K562 (cell line): ENCODE data around the gene VTN. TPM values are rescaled to one million over a fixed set of nuclear protein-coding genes. Genes with fewer than 3 reads are reported as not detected.

ENCODE experiments used
- ATAC-seq: fragments of 200-7000 bp; cut with Tn5 transposase; 3 replicates; pipeline ENCODE4 v1.9.1; 2020; ENCODE audit warnings: moderate library complexity
- BruUV-seq: library from RNA; stranded (reverse); fragments of 400-500 nt; replicated peaks from 2 replicates; lab custom pipeline; 2021; lab: Mats Ljungman, UMichigan
- CTCF ChIA-PET: fragments of 300-600 bp; formaldehyde crosslinking; extraction: SDS; loops from one replicate; lab custom pipeline; 2021; ENCODE audit warnings: low intra/inter-chr PET ratio; lab: Yijun Ruan, JAX
- POLR2A ChIA-PET: fragments of 300-600, 350-650 bp; sonication (Branson Sonifier 250); formaldehyde crosslinking; extraction: SDS; loops from one replicate; lab custom pipeline; 2021; ENCODE audit warnings: antibody characterized with exemption, inconsistent platforms; lab: Yijun Ruan, JAX
- DNase-seq, 4 experiments: peaks; one replicate each; pipeline versions ENCODE4 v3.0.0 to v3.0.0-alpha.2; 2011 to 2018; ENCODE audit warnings: low spot score in 3 of 4, mixed read lengths in 3 of 4; ENCODE audit errors: extremely low read depth in 1 of 4
- FAIRE-seq: peaks from 2 replicates; lab custom pipeline; 2011; peaks lifted over from hg19 to GRCh38; lab: Jason Lieb, UNC
- H2AFZ ChIP-seq: 2 replicates; pipeline ENCODE4 v1.6.0; 2011; ENCODE audit warnings: low read depth, low read length, control low read depth, inconsistent platforms
- H3K27ac ChIP-seq: fragments of 200-600 bp; 3 replicates; pipeline ENCODE4 v1.8.0; 2011; ENCODE audit warnings: low read depth, mild to moderate bottlenecking, control low read depth, inconsistent platforms, low read length, moderate library complexity, mixed read lengths; ENCODE audit errors: extremely low read depth
- H3K27me3 ChIP-seq, 2 experiments: fragments of 300-600 bp in 1 of 2; 2 replicates in 1 of 2; 3 replicates in 1 of 2; pipeline versions ENCODE4 v1.6.0 to v1.8.0; 2011; ENCODE audit warnings: inconsistent platforms in 2 of 2, low read length in 2 of 2, mild to moderate bottlenecking in 1 of 2, mixed read lengths in 1 of 2, moderate library complexity in 1 of 2; ENCODE audit not compliant: control insufficient read depth in 2 of 2, insufficient read depth in 2 of 2
- H3K36me3 ChIP-seq: fragments of 300-600 bp; 3 replicates; pipeline ENCODE4 v1.8.0; 2011; ENCODE audit warnings: mild to moderate bottlenecking, low read length, inconsistent platforms; ENCODE audit not compliant: control insufficient read depth, insufficient read depth
- H3K4me1 ChIP-seq, 2 experiments: fragments of 200-600 bp in 1 of 2; replicated peaks in 1 of 2; 2 replicates in 1 of 2; 3 replicates in 1 of 2; pipeline versions ENCODE4 v1.5.1 to v1.8.0; 2011; ENCODE audit warnings: inconsistent platforms in 2 of 2, low read length in 2 of 2, mild to moderate bottlenecking in 1 of 2, mixed read lengths in 1 of 2, moderate library complexity in 1 of 2; ENCODE audit not compliant: control insufficient read depth in 2 of 2, insufficient read depth in 2 of 2
- H3K4me2 ChIP-seq: 2 replicates; pipeline ENCODE4 v1.6.1; 2011; ENCODE audit warnings: low read length, control low read depth, inconsistent platforms, mixed read lengths; ENCODE audit not compliant: insufficient read depth
- H3K4me3 ChIP-seq: fragments of 200-600 bp; sonication (generic), shearing (Covaris generic); 2 replicates; pipeline ENCODE4 v1.5.1; 2016; ENCODE audit warnings: control low read depth, inconsistent platforms
- H3K79me2 ChIP-seq: fragments of 200-600 bp; 3 replicates; pipeline ENCODE4 v1.8.0; 2011; ENCODE audit warnings: low read length, inconsistent platforms; ENCODE audit not compliant: control insufficient read depth, insufficient read depth
- H3K9ac ChIP-seq, 2 experiments: 2 replicates each; pipeline versions ENCODE4 v1.6.0 to v1.6.1; 2011; ENCODE audit warnings: low read depth in 2 of 2, low read length in 2 of 2, control low read depth in 1 of 2, inconsistent platforms in 1 of 2, mild to moderate bottlenecking in 1 of 2, mixed read lengths in 1 of 2; ENCODE audit not compliant: insufficient read depth in 1 of 2
- H3K9me1 ChIP-seq: one replicate; pipeline ENCODE4 v1.6.0; 2011; ENCODE audit warnings: inconsistent platforms, mild to moderate bottlenecking, low read length, moderate library complexity; ENCODE audit not compliant: control insufficient read depth, insufficient read depth
- H3K9me3 ChIP-seq: replicated peaks from 2 replicates; pipeline ENCODE4 v1.5.1; 2011; ENCODE audit warnings: low read depth, low read length, inconsistent platforms; ENCODE audit not compliant: control insufficient read depth, insufficient read depth
- H4K20me1 ChIP-seq: replicated peaks from 2 replicates; pipeline ENCODE4 v1.6.1; 2011; ENCODE audit warnings: low read length, inconsistent platforms, mixed read lengths; ENCODE audit not compliant: control insufficient read depth, insufficient read depth
- L3MBTL2 ChIP-seq: fragments of 450-650 bp; IDR thresholded peaks from 2 replicates; pipeline ENCODE4 v1.6.1; 2016; ENCODE audit warnings: mild to moderate bottlenecking, moderate library complexity
- MNT ChIP-seq, 2 experiments: fragments of 450-650 bp; conservative IDR thresholded peaks; 2 replicates each; pipeline ENCODE4 v1.6.1; 2017; ENCODE audit warnings: mild to moderate bottlenecking in 2 of 2, moderate library complexity in 2 of 2
- PML ChIP-seq: IDR thresholded peaks from 2 replicates; pipeline ENCODE4 v1.6.1; 2012; ENCODE audit warnings: low read length, inconsistent platforms
- PPARD ChIP-seq: fragments of 250-450 bp; sonication (Bioruptor Pico); IDR thresholded peaks from 2 replicates; pipeline ENCODE4 v1.8.0; 2022; ENCODE audit warnings: inconsistent platforms, mild to moderate bottlenecking, moderate library complexity
- RBM34 ChIP-seq: fragments of 200-400 bp; formaldehyde crosslinking; IDR thresholded peaks from 2 replicates; pipeline ENCODE4 v1.6.1; 2018; ENCODE audit warnings: low read length, borderline replicate concordance; ENCODE audit not compliant: insufficient read depth
- SAP30 ChIP-seq: fragments of 200-600 bp; sonication (generic); IDR thresholded peaks from 2 replicates; pipeline ENCODE4 v1.6.1; 2012; ENCODE audit warnings: borderline replicate concordance, low read depth, mild to moderate bottlenecking, moderate library complexity, low read length, control low read depth, inconsistent platforms; ENCODE audit not compliant: insufficient read depth, poor library complexity, severe bottlenecking
- SIN3A ChIP-seq, 2 experiments: fragments of 150-350 bp in 1 of 2; IDR thresholded peaks; 2 replicates each; pipeline ENCODE4 v1.6.1; 2011 to 2016; ENCODE audit warnings: borderline replicate concordance in 2 of 2, low read depth in 2 of 2, low read length in 2 of 2, mild to moderate bottlenecking in 2 of 2, moderate library complexity in 2 of 2; ENCODE audit not compliant: control insufficient read depth in 1 of 2
- TAF1 ChIP-seq: IDR thresholded peaks from 2 replicates; pipeline ENCODE4 v1.6.1; 2011; ENCODE audit warnings: mild to moderate bottlenecking, low read length, moderate library complexity; ENCODE audit not compliant: insufficient read depth, control insufficient read depth, severe bottlenecking; ENCODE audit errors: extremely low read depth
- TCF7L2 ChIP-seq: fragments of 150-350 bp; IDR thresholded peaks from 2 replicates; pipeline ENCODE4 v1.6.1; 2016; ENCODE audit warnings: low read depth, mild to moderate bottlenecking, low read length, moderate library complexity
- TOE1 ChIP-seq, 2 experiments: fragments of 450-650 bp in 1 of 2; sonication (generic) in 1 of 2; formaldehyde crosslinking in 1 of 2; IDR thresholded peaks; 2 replicates each; pipeline versions ENCODE4 v1.7.1 to v1.8.0; 2016 to 2022; ENCODE audit warnings: borderline replicate concordance in 2 of 2, mild to moderate bottlenecking in 2 of 2, antibody characterized with exemption in 1 of 2, inconsistent platforms in 1 of 2, low read depth in 1 of 2, missing genetic modification reagents in 1 of 2, moderate library complexity in 1 of 2
- ZNF224 ChIP-seq: sonication (generic); formaldehyde crosslinking; IDR thresholded peaks from 2 replicates; pipeline ENCODE4 v1.8.0; 2022; ENCODE audit warnings: mild to moderate bottlenecking, missing genetic modification reagents
- ZNF655 ChIP-seq: fragments of 250-450 bp; sonication (Bioruptor Pico); IDR thresholded peaks from 2 replicates; pipeline ENCODE4 v1.5.0; 2021
- WGBS: fragments of 100-300 bp; shearing (Covaris generic); methylation state at CpG from one replicate; pipeline ENCODE4 v1.1.6; 2016; ENCODE audit warnings: low coverage, mixed read lengths; ENCODE audit not compliant: insufficient coverage; ENCODE audit errors: missing lambda C conversion rate; 5-methylcytosine and 5-hydroxymethylcytosine counted together
- in situ Hi-C: fragments of 300-500 bp; cut with MboI; formaldehyde crosslinking; loops from 4 replicates; pipeline ENCODE4 v1.15.0; 2018; ENCODE audit warnings: inconsistent platforms, mixed read lengths
- intact Hi-C: fragments of 100-400 bp; cut with micrococcal nuclease; formaldehyde crosslinking; loops from 2 replicates; pipeline ENCODE4 v1.14.2; 2022
- polyA plus RNA-seq, 8 experiments: library from polyadenylated mRNA; depleted of rRNA in 4 of 8; stranded (reverse) in 5 of 8; unstranded in 3 of 8; fragments of >200 nt; fragmentation: Nextera tagmentation in 2 of 8; fragmentation: Illumina TruSeq in 1 of 8; extraction: Ambion mirVana in 2 of 8; extraction: Trizol in 1 of 8; gene quantifications; 2 replicates each; pipeline versions ENCODE4 v1.2.1 to v1.2.3, GENCODE V29; 2011 to 2014; ENCODE audit warnings: inconsistent platforms in 1 of 8, missing spikeins in 1 of 8
- total RNA-seq, 7 experiments: library from RNA; depleted of rRNA in 6 of 7; stranded (reverse); fragments of >200 nt in 6 of 7; fragmentation: Illumina TruSeq in 2 of 7; extraction: Trizol in 2 of 7; gene quantifications; 2 replicates each; pipeline versions ENCODE4 v1.2.1 to v1.2.3, GENCODE V29; 2011 to 2021; ENCODE audit warnings: low replicate concordance in 1 of 7

VTN gene
- total and polyA plus RNA-seq, 9 of the 15 experiments (the other 6 are each of a cell fraction or from before 2014, with no cell fraction given): 0.13 to 1.0 (median 0.29) TPM; not detected in 1

GRCh38 chr17:28333083-28333746, 36.9 kb downstream of the VTN start:
- ChIA-PET POLR2A (interaction anchor here (0.6 to 6.5 kb wide), 5 partner anchors 15 to 369 kb away, joined by 3 to 62 read pairs (median 3); partner anchors contain the start of genes POLDIP2 and TMEM97), CTCF (no interaction called here)
- no TSS peak for BruUV-seq
- H3K27me3 ChIP-seq: no peaks in the 10 kb centered on the region
- H3K36me3 ChIP-seq: peaks cover 29% of the 10 kb centered on the region
- no peak overlapping the region for H3K9ac ChIP-seq
- in situ Hi-C loops: no loop called here
- TF ChIP-seq ZNF224 (CRISPR knock-in tag) (no peak), SAP30 (no peak), ZNF655 (no peak), L3MBTL2 (no peak), PPARD (no peak), MNT (conservative IDR thresholded peaks at IDR 0.05) (no peak), SIN3A (IDR thresholded peaks at IDR 0.05; ENCODE audit: borderline replicate concordance in 2 of 2, control insufficient read depth in 1 of 2, low read depth in 2 of 2, low read length in 2 of 2) (no peak), TOE1 (IDR thresholded peaks at IDR 0.05; ENCODE audit: borderline replicate concordance) (no peak), TOE1 (CRISPR knock-in tag; IDR thresholded peaks at IDR 0.05; ENCODE audit: borderline replicate concordance, low read depth) (no peak), TAF1 (no peak), TCF7L2 (no peak), RBM34 (no peak), PML (no peak)
- TF ChIP-seq, all 486 proteins: peak for 0
- H3K79me2 ChIP-seq: peaks cover 33% of the 10 kb centered on the region
- peaks cover 14% of the 10 kb centered on the region for H4K20me1 ChIP-seq
- no peak for ATAC-seq
- no peaks in the 10 kb centered on the region for H3K9me1 ChIP-seq
- H3K9me3 ChIP-seq: no peaks in the 10 kb centered on the region
- FAIRE-seq: no peak
- no peak overlapping the region for H2AFZ ChIP-seq
- no peak overlapping the region for H3K27ac ChIP-seq
- WGBS: 13% methylated on average over 1 of the region's 1 CpG
- intact Hi-C loops: no loop called here
- peaks cover 17 to 19% of the 10 kb centered on the region in 2 experiments; a peak in 4 of 5 replicates for H3K4me1 ChIP-seq
- H3K4me2 ChIP-seq: no peak overlapping the region
- no peak overlapping the region for H3K4me3 ChIP-seq
- DNase-seq: no peak
